B cell (primary cell): ENCODE data around the gene CCR2. TPM values are rescaled to one million over a fixed set of nuclear protein-coding genes. Genes with fewer than 3 reads are reported as not detected.

ENCODE experiments used
- ATAC-seq: fragments of 200-7000 bp; cut with Tn5 transposase; one replicate; pipeline ENCODE4 v1.10.0; 2021; ENCODE audit warnings: low read depth, mild to moderate bottlenecking, moderate number of reproducible peaks, moderate library complexity
- CTCF ChIA-PET: fragments of 350-600 bp; sonication (Branson Sonifier 250); formaldehyde crosslinking; loops from one replicate; lab custom pipeline; 2021; ENCODE audit warnings: antibody characterized with exemption, inconsistent platforms; lab: Charles Lee
- POLR2A ChIA-PET: fragments of 350-600 bp; sonication (Branson Sonifier 250); formaldehyde crosslinking; loops from one replicate; lab custom pipeline; 2021; ENCODE audit warnings: antibody characterized with exemption; lab: Charles Lee
- DNase-seq: peaks from one replicate; pipeline ENCODE4 v3.0.0; 2013
- H2AFZ ChIP-seq: 2 replicates; pipeline ENCODE4 v1.6.1; 2012; ENCODE audit warnings: mild to moderate bottlenecking, low read depth, low read length; ENCODE audit not compliant: insufficient read depth, poor library complexity, severe bottlenecking
- H3K27ac ChIP-seq, 2 donors: 1 replicate in 1 of 2; 2 replicates in 1 of 2; pipeline ENCODE4 v1.5.1; 2012 to 2013; ENCODE audit warnings: low read length in 2 of 2, mild to moderate bottlenecking in 2 of 2, moderate library complexity in 1 of 2
- H3K27me3 ChIP-seq, 4 experiments: fragments of 200-600 bp in 1 of 4; sonication (generic) in 1 of 4; replicated peaks in 1 of 4; 1 replicate in 2 of 4; 2 replicates in 2 of 4; pipeline versions ENCODE4 v1.6.1 to v1.7.0; 2013 to 2016; ENCODE audit warnings: low read length in 3 of 4, mild to moderate bottlenecking in 2 of 4, mixed read lengths in 1 of 4, moderate library complexity in 1 of 4; ENCODE audit not compliant: insufficient read depth in 4 of 4, control insufficient read depth in 3 of 4; ENCODE audit errors: control extremely low read depth in 1 of 4
- H3K36me3 ChIP-seq, 2 experiments: replicated peaks in 1 of 2; 1 replicate in 1 of 2; 2 replicates in 1 of 2; pipeline versions ENCODE4 v1.6.1 to v1.7.1; 2013; ENCODE audit warnings: low read length in 1 of 2; ENCODE audit not compliant: insufficient read depth in 2 of 2, control insufficient read depth in 1 of 2; ENCODE audit errors: control extremely low read depth in 1 of 2, extremely low read depth in 1 of 2
- H3K4me1 ChIP-seq, 2 donors: fragments of 200-600 bp in 1 of 2; sonication (generic) in 1 of 2; 1 replicate in 1 of 2; 2 replicates in 1 of 2; pipeline versions ENCODE4 v1.5.1 to v1.6.1; 2013 to 2017; ENCODE audit warnings: low read length in 2 of 2; ENCODE audit not compliant: control insufficient read depth in 2 of 2, insufficient read depth in 2 of 2
- H3K4me2 ChIP-seq: replicated peaks from 2 replicates; pipeline ENCODE3; 2012; ENCODE audit warnings: mild to moderate bottlenecking, low read depth, low read length; ENCODE audit not compliant: poor library complexity, severe bottlenecking
- H3K4me3 ChIP-seq, 5 experiments: fragments of 200-600 bp in 1 of 5; sonication (generic) in 1 of 5; 1 replicate in 3 of 5; 2 replicates in 2 of 5; pipeline versions ENCODE4 v1.5.1 to v1.7.0; 2011 to 2016; ENCODE audit warnings: low read length in 4 of 5, mild to moderate bottlenecking in 4 of 5, low read depth in 2 of 5, control low read depth in 1 of 5, moderate library complexity in 1 of 5; ENCODE audit not compliant: insufficient read depth in 1 of 5; ENCODE audit errors: control extremely low read depth in 1 of 5, extremely low read depth in 1 of 5
- H3K79me2 ChIP-seq: fragments of 200-600 bp; sonication (generic); one replicate; pipeline ENCODE4 v1.6.0; 2016; ENCODE audit warnings: low read length; ENCODE audit not compliant: control insufficient read depth, insufficient read depth
- H3K9ac ChIP-seq: fragments of 200-600 bp; sonication (generic); 2 replicates; pipeline ENCODE4 v1.6.1; 2017; ENCODE audit warnings: mild to moderate bottlenecking, low read length, moderate library complexity
- H3K9me3 ChIP-seq, 3 donors: one replicate each; pipeline versions ENCODE4 v1.6.1 to v1.7.1; 2013; ENCODE audit warnings: low read length in 2 of 3; ENCODE audit not compliant: control insufficient read depth in 2 of 3, insufficient read depth in 1 of 3; ENCODE audit errors: control extremely low read depth in 1 of 3
- H4K20me1 ChIP-seq: 2 replicates; pipeline ENCODE4 v1.6.0; 2012; ENCODE audit warnings: mild to moderate bottlenecking, low read length; ENCODE audit not compliant: insufficient read depth, control insufficient read depth, poor library complexity, severe bottlenecking
- H3K27ac Mint-ChIP-seq: one replicate; pipeline ENCODE4 v1.8.0; 2021; ENCODE audit warnings: mixed read lengths
- H3K27me3 Mint-ChIP-seq: one replicate; pipeline ENCODE4 v1.8.0; 2021; ENCODE audit warnings: mixed read lengths
- H3K4me1 Mint-ChIP-seq: one replicate; pipeline ENCODE4 v1.8.0; 2021; ENCODE audit warnings: mixed read lengths
- H3K4me3 Mint-ChIP-seq: one replicate; pipeline ENCODE4 v1.8.0; 2021; ENCODE audit warnings: mixed read lengths
- H3K9me3 Mint-ChIP-seq: one replicate; pipeline ENCODE4 v1.8.0; 2022; ENCODE audit warnings: mixed read lengths; ENCODE audit not compliant: insufficient read depth
- EZH2 ChIP-seq: IDR thresholded peaks from 2 replicates; pipeline ENCODE4 v1.6.1; 2012; ENCODE audit warnings: borderline replicate concordance, low read depth, mild to moderate bottlenecking, moderate library complexity, low read length; ENCODE audit not compliant: insufficient read depth, poor library complexity, severe bottlenecking
- WGBS: methylation state at CpG from one replicate; pipeline ENCODE4 v1.1.5; 2013; ENCODE audit warnings: missing lambda C conversion rate; ENCODE audit not compliant: insufficient coverage; 5-methylcytosine and 5-hydroxymethylcytosine counted together
- intact Hi-C: fragments of 100-400 bp; cut with micrococcal nuclease; formaldehyde crosslinking; loops from one replicate; pipeline ENCODE4 v1.10.0; 2022
- polyA plus RNA-seq: library from polyadenylated mRNA; depleted of rRNA; stranded (reverse); fragments of >200 nt; gene quantifications from 2 replicates; pipeline ENCODE4 v1.2.3, GENCODE V29; 2012
- total RNA-seq, 2 donors: library from RNA; stranded (reverse); fragments of 120-200 nt in 1 of 2; gene quantifications; 1 replicate in 1 of 2; 2 replicates in 1 of 2; pipeline versions ENCODE4 v1.2.3 to v1.2.4, GENCODE V29; 2013 to 2022
- TF ChIP-seq, protein P1 (sequence below): fragments of 200-600 bp; IDR thresholded peaks from one replicate; pipeline ENCODE4 v1.8.0; 2022; ENCODE audit warnings: antibody characterized with exemption, mild to moderate bottlenecking

CCR2 gene
- total and polyA plus RNA-seq, 2 donors (not counting 1 experiment from before 2014, with no cell fraction given): 0.34 to 0.82 TPM

DNA sequence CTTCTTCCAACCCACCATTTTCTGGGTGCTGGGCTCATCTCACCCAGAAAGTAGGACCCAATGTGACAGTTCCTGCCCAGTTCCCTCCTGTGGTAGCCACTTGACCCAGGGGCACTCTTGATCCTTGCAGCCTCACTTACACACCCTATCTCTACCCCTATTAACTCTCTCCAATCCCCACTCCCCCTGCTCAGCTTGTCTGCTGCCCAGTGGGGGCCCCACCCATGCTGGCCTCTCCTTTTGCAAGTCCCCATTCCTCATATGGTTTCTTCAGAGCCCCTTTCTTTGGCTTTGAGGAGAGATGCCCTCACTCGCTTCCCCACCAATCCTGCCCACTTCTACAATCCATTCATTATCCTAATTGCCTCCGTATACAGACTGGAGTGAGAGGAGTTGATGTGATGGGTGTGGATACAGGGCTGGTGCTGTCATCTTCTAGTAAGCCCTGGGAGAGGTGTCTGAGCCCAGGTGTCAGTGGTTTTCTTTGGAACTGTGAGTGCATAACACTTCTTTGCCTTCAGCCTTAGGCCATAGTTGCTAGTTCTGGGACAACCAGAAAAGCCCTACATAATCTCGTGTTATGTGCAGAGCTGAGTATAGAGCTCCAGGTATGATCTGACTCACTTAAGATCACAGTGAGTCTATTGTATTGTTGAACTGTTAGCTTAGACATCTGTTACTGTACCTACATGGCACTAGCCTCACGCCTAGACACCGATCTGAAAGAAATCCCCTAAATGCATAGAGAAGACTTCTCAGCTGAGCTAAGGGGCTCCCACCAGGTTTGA lies 12.0 kb downstream of the CCR2 start:
- Histone ChIP-seq H3K36me3 (no peaks in the 10 kb centered on the region), H2AFZ (no peak overlapping the region), H3K4me3 (no peak overlapping the region), H3K9me3 (no peaks in the 10 kb centered on the region), H3K27ac (no peak overlapping the region), H4K20me1 (no peaks in the 10 kb centered on the region), H3K79me2 (no peaks in the 10 kb centered on the region), H3K27me3 (no peaks in the 10 kb centered on the region), H3K4me2 (no peak overlapping the region), H3K4me1 (peaks cover 19 to 36% of the 10 kb centered on the region in 2 donors), H3K9ac (no peak overlapping the region)
- ATAC-seq: no peak
- 100% methylated on average over 1 of the region's 5 CpGs for WGBS
- peaks cover 46% of the 10 kb centered on the region for H3K4me1 Mint-ChIP-seq
- H3K27ac Mint-ChIP-seq: no peak overlapping the region
- H3K27me3 Mint-ChIP-seq: no peaks in the 10 kb centered on the region
- ChIA-PET CTCF (interaction anchor here (0.8 to 13.1 kb wide), 6 partner anchors 12 to 283 kb away, joined by 3 to 233 read pairs (median 46); no protein-coding TSS in a partner anchor), POLR2A (no interaction called here)
- H3K4me3 Mint-ChIP-seq: no peak overlapping the region
- DNase-seq: no peak
- no peak for TF ChIP-seq EZH2
- TF ChIP-seq, protein P1, sequence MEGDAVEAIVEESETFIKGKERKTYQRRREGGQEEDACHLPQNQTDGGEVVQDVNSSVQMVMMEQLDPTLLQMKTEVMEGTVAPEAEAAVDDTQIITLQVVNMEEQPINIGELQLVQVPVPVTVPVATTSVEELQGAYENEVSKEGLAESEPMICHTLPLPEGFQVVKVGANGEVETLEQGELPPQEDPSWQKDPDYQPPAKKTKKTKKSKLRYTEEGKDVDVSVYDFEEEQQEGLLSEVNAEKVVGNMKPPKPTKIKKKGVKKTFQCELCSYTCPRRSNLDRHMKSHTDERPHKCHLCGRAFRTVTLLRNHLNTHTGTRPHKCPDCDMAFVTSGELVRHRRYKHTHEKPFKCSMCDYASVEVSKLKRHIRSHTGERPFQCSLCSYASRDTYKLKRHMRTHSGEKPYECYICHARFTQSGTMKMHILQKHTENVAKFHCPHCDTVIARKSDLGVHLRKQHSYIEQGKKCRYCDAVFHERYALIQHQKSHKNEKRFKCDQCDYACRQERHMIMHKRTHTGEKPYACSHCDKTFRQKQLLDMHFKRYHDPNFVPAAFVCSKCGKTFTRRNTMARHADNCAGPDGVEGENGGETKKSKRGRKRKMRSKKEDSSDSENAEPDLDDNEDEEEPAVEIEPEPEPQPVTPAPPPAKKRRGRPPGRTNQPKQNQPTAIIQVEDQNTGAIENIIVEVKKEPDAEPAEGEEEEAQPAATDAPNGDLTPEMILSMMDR: no peak
- intact Hi-C loops: no loop called here
- no peaks in the 10 kb centered on the region for H3K9me3 Mint-ChIP-seq

DNA sequence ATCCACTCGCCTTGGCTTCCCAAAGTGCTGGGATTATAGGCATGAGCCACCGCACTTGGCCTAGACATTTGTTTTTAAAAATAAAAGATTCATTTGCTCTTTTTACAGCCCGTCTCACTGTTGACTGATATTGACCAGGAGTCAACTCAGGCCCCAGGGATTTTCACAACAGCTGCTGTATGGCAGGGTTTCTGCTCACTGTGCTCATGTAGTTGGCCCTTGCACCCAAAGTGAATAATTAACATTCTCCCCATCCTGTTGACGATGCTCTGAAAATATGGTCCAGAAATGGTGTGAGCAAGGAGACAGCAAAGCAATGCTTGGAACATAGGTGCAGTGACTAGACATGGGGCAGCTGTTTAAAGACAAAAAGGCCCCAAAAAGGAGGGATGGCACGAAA lies 13.9 kb downstream of the CCR2 start:
- no peak overlapping the region for H2AFZ ChIP-seq
- no peaks in the 10 kb centered on the region for H3K9me3 ChIP-seq
- TF ChIP-seq EZH2: no peak
- TF ChIP-seq, protein P1: no peak
- H4K20me1 ChIP-seq: no peaks in the 10 kb centered on the region
- no peaks in the 10 kb centered on the region for H3K79me2 ChIP-seq
- no peaks in the 10 kb centered on the region for H3K27me3 Mint-ChIP-seq
- CTCF ChIA-PET: interaction anchor here (0.7 to 13.1 kb wide), 34 partner anchors 8 to 429 kb away, joined by 3 to 233 read pairs (median 6); partner anchors contain the start of gene CCR1
- H3K27ac Mint-ChIP-seq: no peak overlapping the region
- POLR2A ChIA-PET: no interaction called here
- ATAC-seq (no peak), DNase-seq (no peak)
- no peaks in the 10 kb centered on the region for H3K36me3 ChIP-seq
- H3K9me3 Mint-ChIP-seq: no peaks in the 10 kb centered on the region
- WGBS: 94% methylated on average over 2 of the region's 5 CpGs
- H3K4me1 Mint-ChIP-seq: peaks cover 33% of the 10 kb centered on the region
- peaks cover 12 to 20% of the 10 kb centered on the region in 2 donors for H3K4me1 ChIP-seq
- intact Hi-C loops: loop anchor here (1.0 to 2.0 kb wide), 4 partner anchors 92 to 429 kb away; partner anchors contain the start of gene CCR1
- H3K4me2 ChIP-seq: no peak overlapping the region
- H3K27ac ChIP-seq: no peak overlapping the region
- no peaks in the 10 kb centered on the region for H3K27me3 ChIP-seq
- H3K4me3 ChIP-seq: no peak overlapping the region
- H3K4me3 Mint-ChIP-seq: no peak overlapping the region
- no peak overlapping the region for H3K9ac ChIP-seq
